Stimulated activated CD4-positive, alpha-beta T cell treated with anti-CD3 and anti-CD28 coated beads, TNF-alpha, amount 100 ng/mL, for 4 hours (primary cell): Measurements from ENCODE around the gene OR52I1.

Experiments
- DNase-seq, 3 experiments: peaks; one replicate each; pipeline ENCODE4 v3.0.0-alpha.2; 2020; ENCODE audit warnings: low read depth in 3 of 3

The OR52I1 gene, protein sequence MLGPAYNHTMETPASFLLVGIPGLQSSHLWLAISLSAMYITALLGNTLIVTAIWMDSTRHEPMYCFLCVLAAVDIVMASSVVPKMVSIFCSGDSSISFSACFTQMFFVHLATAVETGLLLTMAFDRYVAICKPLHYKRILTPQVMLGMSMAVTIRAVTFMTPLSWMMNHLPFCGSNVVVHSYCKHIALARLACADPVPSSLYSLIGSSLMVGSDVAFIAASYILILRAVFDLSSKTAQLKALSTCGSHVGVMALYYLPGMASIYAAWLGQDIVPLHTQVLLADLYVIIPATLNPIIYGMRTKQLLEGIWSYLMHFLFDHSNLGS

DNA sequence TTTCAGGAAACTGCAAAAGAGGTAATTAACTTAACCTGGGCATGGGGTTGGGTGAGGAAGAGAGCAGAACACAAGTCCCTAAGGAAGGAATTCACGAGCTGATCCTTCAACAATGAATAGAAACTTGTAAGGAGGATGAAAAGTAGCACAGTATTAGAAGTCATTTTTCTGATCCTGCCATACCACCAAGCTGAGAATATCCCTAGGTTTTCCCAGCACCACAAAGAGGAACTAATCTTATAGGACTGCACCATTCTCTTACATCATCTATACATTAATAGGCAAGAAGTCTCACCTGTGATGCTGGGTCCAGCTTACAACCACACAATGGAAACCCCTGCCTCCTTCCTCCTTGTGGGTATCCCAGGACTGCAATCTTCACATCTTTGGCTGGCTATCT, at the start of gene OR52I1:
Gene OR52I1, plus strand, starts transcription at position 301 of the 400 bp plus-strand sequence. Its CDS starts 0 bp downstream, at position 301.
- DNase-seq = no peak

DNA sequence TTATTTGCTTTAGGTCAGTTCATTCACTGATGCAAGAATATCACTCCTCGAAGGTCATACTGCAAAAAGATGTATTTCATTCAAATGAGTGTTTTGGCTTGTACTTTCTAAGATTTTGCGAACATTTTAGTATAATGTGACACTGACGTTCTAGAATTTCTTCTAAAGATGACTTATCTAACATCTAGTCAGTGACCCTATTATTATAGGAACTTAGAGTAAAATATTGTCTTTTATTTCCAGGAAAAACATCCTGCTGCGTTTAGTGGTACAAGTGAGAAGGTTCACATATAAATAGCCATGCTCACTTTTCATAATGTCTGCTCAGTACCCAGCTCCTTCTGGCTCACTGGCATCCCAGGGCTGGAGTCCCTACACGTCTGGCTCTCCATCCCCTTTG, 48.9 kb upstream of the OR52I1 start, which contains the start of gene OR52M1:
Gene OR52M1, plus strand, starts transcription at position 301 of the 400 bp plus-strand sequence. Its CDS starts 0 bp downstream, at position 301.
- DNase-seq = no peak

DNA sequence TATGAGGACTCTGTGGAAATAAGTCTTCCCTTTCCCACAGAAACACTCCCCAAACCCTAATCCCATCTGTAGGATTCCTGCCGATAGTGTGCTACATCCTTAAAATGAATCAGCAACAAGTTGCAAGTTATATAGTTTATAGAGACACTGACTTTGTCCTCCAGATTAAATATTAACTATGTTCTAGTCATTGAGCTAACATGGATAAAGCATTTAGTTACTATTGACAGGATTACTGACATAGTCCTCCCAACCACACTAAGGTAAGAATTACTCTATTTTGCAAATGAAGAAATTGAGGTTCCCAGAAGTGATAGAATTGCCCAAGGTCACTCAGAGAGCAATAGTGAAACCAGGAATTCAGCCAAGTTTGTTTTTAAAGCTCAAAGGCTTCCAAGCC, 47.0 kb upstream of the OR52I1 start:
- no peak for DNase-seq

DNA sequence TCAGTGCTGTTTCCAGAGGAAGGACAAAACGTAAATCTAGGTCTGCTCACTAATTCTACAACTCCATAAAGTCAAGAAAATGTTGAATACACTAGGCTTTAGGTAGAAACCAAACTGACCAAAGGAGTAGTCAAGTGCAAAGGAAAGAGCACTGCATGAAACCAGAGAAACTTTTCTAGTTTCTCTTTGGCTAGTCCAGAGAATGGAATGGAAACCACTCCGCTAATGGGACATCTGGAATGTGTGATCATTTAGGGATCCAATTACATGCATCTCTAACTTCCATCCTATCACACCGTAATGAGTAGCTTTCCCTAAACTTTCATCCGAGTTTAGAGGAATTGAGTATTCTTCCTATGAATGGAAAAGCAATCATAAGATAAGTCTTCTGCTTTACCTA, 46.4 kb upstream of the OR52I1 start:
- no peak for DNase-seq

DNA sequence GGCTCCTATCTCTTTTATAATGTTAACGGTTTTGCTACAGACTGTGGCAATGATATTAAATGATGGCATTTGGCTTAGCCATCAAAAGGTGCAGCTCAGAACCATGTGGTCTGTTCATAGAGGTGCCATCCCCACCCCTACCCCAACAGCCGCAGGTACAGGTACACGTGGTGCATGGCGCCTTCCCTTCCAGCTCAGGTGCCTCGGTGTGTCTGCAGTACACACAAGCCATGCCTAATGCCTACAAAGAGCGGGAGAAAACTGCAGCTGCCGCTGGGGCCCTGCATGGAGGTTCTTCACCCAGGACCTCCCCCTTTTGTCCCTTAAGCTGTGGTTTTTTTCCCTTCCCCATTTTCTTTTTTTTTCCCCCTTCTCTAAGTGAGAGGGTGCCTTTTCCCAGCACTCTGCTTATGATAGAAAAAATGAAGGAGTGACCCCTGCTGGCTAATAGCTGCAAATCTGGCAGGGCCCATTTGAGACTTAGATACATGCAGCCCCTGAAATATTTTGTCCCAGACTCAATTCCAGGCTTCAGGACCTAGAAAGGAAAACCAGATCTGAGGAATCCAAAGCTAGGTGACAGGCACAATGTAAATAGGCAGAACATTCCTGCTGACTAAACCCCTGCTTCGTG, 42.4 kb upstream of the OR52I1 start:
- DNase-seq = no peak

DNA sequence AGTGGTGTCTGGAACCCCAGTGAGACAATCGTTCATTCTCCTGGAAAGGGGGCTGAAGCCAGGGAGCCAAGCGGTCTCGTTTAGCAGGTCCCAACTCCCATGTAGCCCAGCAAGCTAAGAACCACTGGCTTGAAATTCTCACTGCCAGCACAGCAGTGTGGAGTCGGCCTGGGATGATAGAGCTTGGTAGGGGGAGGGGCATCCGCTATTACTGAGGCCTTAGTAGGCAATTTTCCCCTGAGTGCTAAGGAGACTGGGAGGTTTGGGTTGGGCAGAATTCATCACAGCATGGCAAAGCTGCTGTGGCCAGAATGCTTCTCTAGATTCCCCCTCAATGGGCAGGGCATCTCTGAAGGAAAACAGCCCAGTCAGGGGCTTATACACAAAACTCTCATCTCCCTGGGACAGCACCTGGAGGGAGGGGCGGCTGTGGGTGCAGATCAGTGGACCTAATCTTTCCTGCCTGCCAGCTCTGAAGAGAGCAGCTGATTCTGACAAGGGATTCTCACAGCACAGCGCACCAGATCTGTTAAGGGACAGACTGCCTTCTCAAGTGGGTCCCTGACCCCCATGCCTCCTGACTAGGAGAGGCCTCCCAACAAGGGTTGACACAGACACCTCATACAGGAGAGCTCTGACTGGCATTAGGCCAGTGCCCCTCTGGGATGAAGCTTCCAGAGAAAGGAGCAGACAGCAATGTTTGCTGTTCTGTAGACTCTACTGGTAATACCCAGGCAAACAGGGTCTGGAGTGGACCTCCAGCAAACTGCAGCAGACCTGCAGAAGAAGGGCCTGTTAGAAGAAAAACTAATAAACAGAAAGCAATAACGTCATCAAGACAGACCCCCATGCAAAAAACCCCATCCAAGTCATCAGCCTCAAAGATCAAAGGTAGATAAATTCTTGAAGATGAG, 34.1 kb upstream of the OR52I1 start:
- no peak for DNase-seq

DNA sequence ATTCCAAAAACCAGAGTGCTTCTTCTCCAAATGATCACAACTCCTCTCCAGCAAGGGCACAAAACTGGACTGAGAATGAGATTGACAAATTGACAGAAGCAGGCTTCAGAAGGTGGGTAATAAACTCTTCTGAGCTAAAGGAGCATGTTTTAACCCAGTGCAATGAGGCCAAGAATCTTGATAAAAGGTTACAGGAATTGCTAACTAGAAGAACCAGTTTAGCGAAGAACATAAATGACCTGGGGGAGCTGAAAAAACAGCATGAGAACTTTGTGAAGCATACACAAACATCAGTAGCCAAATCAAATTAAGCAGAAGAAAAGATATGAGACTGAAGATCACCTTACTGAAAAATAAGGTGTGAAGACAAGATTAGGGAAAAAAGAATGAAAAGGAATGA, 33.4 kb upstream of the OR52I1 start:
- DNase-seq = no peak

DNA sequence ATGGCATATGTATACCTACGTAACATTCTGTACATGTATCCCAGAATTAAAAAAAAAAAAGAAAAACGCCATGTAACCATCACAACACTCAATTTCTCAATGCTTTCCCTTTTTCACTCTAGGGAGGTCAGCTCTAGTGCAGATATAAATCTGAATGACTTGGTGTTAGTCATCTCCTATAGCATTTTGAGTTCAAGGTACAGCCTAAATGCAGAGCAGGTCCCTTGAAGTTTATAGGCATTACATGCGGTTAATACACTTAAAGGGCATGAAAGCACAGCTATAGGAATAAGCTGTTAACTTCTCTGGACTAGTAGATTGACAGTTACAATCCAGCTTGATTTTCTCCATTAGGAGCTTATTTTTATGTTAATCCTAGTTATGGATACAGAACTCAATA, 28.5 kb upstream of the OR52I1 start:
- DNase-seq = no peak

DNA sequence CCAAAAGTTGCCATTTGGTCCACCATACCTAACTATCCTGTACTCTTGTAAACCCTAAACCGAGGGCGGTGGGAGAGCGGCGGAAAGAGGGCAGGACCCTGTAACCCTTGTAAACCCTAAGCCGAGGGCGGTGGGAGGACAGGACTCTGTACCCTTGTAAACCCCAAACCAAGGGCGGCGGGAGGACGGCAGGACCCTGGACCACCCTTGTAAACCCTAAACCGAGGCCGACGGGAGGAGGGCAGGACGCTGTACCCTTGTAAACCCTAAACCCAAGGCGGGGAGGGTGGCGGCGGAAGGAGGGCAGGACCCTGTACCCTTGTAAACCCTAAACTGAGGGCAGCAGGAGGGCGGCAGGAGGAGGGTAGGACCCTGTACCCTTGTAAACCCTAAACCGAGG, 24.8 kb upstream of the OR52I1 start:
- DNase-seq = no peak

DNA sequence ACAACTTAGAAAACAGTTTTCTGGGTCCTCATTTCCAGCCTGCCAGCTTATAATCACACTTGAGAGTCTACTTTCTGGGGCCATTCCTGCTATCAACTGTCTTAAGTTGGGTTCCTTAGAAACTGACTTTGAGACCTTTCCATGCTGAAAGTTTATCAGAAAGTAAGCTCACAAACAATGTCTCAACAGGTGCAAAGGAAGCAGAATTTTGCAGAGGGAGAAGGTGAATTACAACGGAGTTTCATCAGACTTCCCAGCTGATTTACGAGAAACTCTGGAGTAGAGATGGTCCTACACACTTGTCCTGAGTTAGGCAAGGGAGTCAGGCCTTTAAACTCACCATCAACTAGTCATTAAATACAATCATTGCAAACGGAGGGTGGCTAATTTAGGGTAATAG, 17.0 kb upstream of the OR52I1 start:
- DNase-seq = no peak

DNA sequence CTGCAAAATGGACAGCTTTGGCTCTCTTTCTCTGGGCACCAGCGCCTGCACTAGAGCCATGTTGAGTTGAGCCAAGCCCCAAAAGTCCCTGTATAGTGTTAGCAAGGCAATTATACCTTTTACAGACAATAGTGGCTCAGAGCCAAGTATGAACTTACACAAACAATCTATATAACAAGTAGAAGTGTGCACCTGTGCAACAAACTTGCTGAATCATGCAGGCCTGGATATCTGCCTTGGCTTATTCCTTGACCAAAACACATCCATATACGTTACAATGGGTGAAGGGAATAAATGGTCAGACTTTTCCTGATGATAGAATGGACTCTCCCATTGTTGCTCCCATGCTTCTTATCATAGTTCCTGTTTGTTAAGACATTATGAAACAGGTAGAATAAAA, 16.1 kb upstream of the OR52I1 start:
- no peak for DNase-seq

DNA sequence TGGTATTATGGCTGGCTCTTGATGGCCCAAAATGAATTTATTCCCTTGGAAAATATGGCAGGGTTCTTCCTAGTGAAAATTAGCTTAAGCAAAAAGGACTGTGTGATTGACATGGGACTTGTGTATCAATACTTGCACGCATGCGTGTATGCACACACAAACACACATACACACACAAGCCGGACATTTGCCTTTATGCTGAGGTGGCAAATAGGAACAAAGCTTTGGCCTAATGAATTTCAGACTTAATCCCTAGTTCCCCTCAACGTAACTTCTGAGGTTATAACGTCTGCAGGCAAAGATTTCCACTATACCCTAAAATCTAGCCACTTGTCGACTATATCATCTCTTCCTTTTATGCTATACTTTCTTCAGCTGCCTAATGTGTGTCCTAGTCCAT, 15.2 kb upstream of the OR52I1 start:
- DNase-seq = no peak

DNA sequence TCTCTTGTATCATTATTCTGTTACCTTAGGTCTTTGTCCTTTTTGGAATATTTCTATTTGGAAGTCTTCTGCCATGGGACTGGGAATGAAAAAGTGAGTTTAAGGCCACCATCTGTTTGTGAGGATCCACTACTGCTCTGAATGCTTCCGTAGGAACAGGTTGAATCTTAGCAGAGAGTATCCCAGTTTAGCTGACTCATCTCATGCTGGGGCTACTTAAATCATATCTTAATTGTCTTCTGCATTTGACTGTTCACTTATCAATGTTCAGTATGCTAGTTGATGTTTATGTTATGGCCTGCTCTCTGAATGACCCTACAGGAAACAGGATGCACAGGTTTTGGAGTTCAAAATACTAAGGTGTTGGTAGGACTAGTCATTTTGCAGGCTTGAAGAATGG, 13.7 kb upstream of the OR52I1 start:
- no peak for DNase-seq

DNA sequence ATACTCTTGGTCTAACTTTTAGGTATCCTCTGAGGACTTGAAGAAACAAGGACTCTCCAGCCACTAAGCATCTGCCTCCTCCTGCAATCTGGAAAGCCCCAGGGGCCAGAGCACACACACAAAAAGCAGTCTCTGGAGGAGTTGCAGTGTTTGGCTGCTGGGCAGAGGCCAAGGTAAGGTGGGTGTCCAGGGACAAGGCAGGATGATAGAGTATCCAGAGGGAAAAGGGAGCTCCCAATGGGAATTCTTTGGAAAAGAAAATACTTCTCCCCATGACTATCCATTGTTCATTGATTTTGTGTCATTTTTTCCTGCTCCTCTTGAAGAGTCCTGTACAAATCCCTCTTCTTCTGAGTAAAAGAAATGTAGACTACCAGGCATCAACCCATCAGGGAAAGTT, 12.4 kb upstream of the OR52I1 start, which contains the start of gene OR52I2:
Gene OR52I2, plus strand, starts transcription at position 301 of the 400 bp plus-strand sequence.
- no peak for DNase-seq

DNA sequence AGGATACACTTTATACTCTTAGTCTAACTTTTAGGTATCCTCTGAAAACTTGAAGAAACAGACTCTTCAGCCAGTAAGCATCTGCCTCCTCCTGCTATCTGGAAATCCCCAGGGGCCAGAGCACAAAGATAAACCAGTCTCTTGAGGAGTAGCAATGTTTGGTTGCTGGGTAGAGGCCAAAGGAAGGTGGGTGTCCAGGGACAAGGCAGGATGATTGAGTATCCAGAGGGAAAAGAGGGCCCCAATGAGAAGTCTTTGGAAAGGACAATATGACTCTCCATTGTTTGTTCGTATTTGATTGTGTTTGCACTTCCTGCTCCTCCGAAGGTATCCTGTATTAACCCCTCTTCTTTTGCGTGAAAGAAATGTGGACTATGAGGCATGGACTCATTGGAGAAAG, 4.8 kb upstream of the OR52I1 start:
- no peak for DNase-seq

DNA sequence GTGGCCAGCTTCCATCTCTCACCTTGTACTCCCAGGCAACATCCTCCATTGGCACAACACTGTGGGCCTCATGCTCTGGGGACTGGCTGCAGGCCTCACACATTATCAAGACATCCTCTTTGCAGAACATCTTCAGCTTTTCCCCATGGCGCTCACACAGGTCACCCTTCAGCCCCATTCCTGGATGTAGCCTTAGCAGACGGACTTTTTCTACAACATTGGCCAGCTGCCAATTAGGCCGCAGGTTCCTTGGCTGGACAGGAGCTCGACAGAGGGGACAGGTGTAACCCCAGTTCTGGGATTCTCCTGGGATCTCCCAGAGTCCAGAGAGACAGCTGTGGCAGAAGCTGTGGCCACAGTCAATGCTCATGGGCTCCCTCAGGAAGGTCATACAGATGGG, 11.2 kb downstream of the OR52I1 start:
- no peak for DNase-seq

DNA sequence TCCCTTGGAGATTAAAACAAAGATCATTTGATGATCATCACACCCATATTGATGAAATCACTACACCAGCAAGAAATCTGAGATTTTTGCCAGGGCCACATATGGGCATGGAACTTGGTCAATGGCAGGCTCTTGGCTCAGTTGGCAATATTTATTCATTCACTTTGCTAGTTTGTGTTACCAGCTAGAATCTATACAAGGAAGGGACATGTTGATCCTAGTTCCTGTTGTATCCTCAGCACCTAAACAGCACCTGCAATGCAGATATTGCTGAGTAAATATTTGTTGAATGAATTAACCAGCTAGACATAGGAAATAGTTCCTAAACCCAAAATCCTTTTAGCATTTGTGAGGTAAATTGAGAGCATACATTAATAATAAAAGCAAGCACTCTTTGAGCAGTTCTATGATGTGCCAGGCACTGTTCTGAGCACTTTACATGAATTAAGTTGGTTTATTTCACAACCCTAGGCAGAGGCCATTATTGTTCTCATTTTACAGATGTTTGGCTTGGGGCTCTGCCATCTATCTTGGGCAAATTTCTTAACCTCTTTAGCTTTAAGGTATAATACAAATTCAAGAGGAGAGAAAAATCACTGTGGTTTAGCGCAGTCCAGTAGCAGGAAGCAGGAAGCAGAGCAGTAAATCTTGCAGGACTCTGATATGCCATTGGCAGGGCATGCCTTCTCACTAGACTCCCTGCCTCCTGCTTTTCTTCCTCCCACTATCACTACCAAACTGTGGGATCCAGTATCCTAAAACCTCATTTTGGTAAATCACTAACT, 12.6 kb downstream of the OR52I1 start:
- no peak for DNase-seq

DNA sequence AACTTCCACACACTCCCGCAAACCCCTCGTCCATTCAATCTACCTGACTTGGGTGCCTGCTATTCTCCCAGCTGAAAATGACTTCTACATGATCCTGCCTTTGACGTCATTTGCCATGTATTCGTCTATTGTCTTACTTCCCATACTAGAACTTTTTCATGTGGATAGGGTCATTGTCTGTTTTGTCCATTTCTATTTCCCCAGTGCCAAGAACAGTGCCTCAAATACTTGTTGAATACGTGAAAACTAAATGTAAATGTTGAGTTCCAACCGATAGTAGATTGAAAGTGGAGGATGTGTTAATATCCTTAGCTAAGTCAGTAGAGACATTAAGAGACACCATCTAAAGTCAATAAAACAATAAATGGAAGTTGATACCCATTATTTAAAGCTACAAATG, 13.3 kb downstream of the OR52I1 start:
- DNase-seq = no peak

DNA sequence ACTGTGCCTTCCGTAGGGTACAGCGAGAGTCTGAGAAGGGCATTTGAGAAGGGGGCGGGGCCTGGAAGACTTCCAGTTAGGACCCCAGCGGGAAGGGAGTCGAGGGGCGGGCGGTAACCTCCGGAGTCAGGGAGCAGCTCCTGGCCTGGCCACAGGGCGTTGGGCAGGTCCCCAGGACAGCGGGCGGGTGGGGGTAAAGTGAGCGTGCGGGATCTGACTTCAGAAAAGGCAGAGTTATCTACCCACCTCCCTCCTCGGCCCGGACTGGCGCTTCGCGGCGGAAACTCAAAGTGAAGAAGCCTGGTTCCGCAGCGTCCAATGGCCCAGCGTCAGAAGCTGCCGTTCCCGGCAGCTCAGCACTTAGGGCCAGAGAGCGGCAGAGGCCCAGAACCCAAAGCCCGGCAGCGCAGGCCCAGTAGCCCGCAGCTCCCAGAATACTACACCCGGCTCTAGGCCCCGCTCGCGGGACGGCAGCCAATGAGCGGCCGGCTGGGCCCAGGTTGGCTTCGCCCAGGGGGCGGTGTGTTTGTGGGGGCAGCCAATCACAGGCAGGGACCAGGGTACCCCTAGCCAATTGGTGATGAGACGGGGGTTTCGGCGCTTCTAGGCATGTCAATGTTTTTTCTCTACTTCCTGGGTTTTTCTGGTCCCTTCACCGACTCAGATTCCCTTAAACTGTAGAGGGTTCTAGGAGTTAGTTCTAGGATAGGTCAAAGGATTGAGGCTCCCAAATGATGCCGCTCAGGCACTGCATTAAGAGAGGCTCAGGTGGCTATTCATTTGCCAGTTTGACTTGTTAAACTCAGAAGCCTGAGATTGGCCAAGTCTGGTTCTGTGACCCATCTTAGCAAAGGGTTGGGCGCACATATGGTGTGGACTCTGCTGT, 14.2 kb downstream of the OR52I1 start, which contains the start of gene TRIM68:
Gene TRIM68, minus strand, starts transcription at position 451 of the 886 bp plus-strand sequence. CDS start 2,727 bp downstream, outside the sequence.
- DNase-seq = peak; percentile 82 to 89 (median 88)

DNA sequence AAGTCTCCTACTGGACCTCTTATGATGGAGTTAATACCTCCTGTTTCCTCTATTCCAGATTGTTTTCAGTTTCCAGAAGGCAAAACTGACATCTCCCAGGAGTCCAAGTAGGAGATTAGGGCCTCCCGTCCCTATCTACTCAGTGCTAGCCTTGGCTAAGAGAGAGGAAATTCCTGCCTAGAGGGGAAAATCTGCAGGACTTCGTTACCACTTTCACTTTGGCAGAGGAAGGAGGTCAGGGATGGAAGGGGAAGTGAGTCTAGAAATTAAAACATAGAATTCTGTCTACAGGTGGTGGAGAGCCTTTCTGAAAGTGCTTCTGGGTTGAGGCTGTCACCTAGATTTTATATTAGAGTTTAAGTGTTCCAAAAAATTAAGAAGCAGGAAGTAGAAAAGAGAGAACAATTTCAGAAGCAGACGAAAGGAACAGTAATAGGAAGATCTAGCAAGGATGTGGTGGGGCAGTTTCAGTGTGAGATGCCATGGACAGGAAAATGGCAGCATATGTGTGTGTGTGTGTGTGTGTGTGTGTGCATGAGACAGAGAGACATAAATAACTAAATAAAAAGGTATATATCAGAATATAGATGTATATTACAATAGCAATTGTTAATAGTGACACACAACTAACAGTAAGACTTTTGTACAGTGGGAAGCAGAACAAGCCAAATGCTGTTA, 16.6 kb downstream of the OR52I1 start:
- DNase-seq = no peak
